Stomach (tissue), 4 donors: ENCODE results near the gene DHRS4L2.
"Not testable (repeated sequence)": the region's sequence is repeated elsewhere in the genome, so short reads cannot be mapped to it uniquely, and the experiment has no call there.

ENCODE experiments used
- CTCF ChIP-seq, 7 experiments: fragments of 450-650 bp in 4 of 7; fragments of 200-600 bp in 3 of 7; sonication (generic) in 3 of 7; IDR thresholded peaks; one replicate each; pipeline ENCODE4 v1.5.1; 2016 to 2019; ENCODE audit warnings: antibody characterized with exemption in 7 of 7, control low read depth in 2 of 7, mild to moderate bottlenecking in 1 of 7
- EP300 ChIP-seq: sonication (generic); formaldehyde crosslinking; IDR thresholded peaks from one replicate; pipeline ENCODE4 v1.6.1; 2017; ENCODE audit warnings: antibody characterized with exemption
- POLR2A ChIP-seq, 4 donors: fragments of 450-650 bp; IDR thresholded peaks; one replicate each; pipeline ENCODE4 v1.6.1; 2016; ENCODE audit warnings: antibody characterized with exemption in 4 of 4, control low read depth in 2 of 4, mild to moderate bottlenecking in 1 of 4, moderate library complexity in 1 of 4
- POLR2AphosphoS5 ChIP-seq, 3 donors: sonication (generic); formaldehyde crosslinking; IDR thresholded peaks; one replicate each; pipeline ENCODE4 v1.6.1; 2016; ENCODE audit warnings: antibody characterized with exemption in 3 of 3

GRCh38 chr14:24029687-24030086 is 41.0 kb downstream of the DHRS4L2 start:
- not testable (repeated sequence) for TF ChIP-seq CTCF (IDR thresholded peaks at IDR 0.05); POLR2A (IDR thresholded peaks at IDR 0.05); EP300; POLR2AphosphoS5 (IDR thresholded peaks at IDR 0.05)
